ENCODE results near the gene CBFA2T2.
"Not testable (repeated sequence)": the region's sequence is repeated elsewhere in the genome, so short reads cannot be mapped to it uniquely, and the experiment has no call there.

CBFA2T2 gene

GRCh38 chr20:33693741-33694638, 204.1 kb downstream of the CBFA2T2 start:
- no peaks in the 10 kb centered on the region for H3K36me3 ChIP-seq (ENCODE audit: control insufficient read depth, insufficient read depth, low read length)
- WGBS, 2 experiments (ENCODE audit: insufficient coverage in 2 of 2), result 80 to 82% methylated on average over 8 to 14 of the region's 17 CpGs
- peaks cover 3% of the 10 kb centered on the region for H3K9me3 ChIP-seq (ENCODE audit: control insufficient read depth, low read length)
- H3K4me3 ChIP-seq (ENCODE audit: extremely low read depth, insufficient read depth, low read length, poor library complexity, severe bottlenecking), result no peak overlapping the region
- peak overlapping the region; percentile 5 for H3K27ac ChIP-seq (ENCODE audit: low read depth, low read length, severe bottlenecking)
- H3K4me1 ChIP-seq (ENCODE audit: control insufficient read depth, insufficient read depth, low read length, poor library complexity, severe bottlenecking), result peaks cover 24% of the 10 kb centered on the region

- Histone ChIP-seq H3K36me3 (ENCODE audit: control insufficient read depth, insufficient read depth, low read length) (no peaks in the 10 kb centered on the region), H3K27ac (ENCODE audit: low read depth, low read length, severe bottlenecking) (no peak overlapping the region), H3K4me3 (ENCODE audit: extremely low read depth, insufficient read depth, low read length, poor library complexity, severe bottlenecking) (no peak overlapping the region), H3K4me1 (ENCODE audit: control insufficient read depth, insufficient read depth, low read length, poor library complexity, severe bottlenecking) (peaks cover 20% of the 10 kb centered on the region), H3K9me3 (ENCODE audit: control insufficient read depth, low read length) (peaks cover 3% of the 10 kb centered on the region)
- 80 to 82% methylated on average over 6 of the region's 6 CpGs for WGBS, 2 experiments (ENCODE audit: insufficient coverage in 2 of 2)
These were observed 204.7 kb downstream of the CBFA2T2 start for GRCh38 chr20:33694639-33695012.

GRCh38 chr20:33696448-33696847, 206.6 kb downstream of the CBFA2T2 start:
- 95 to 100% methylated on average over 2 to 3 of the region's 4 CpGs for WGBS, 2 experiments (ENCODE audit: insufficient coverage in 2 of 2)
- peaks cover 3% of the 10 kb centered on the region for H3K9me3 ChIP-seq (ENCODE audit: control insufficient read depth, low read length)
- H3K4me1 ChIP-seq (ENCODE audit: control insufficient read depth, insufficient read depth, low read length, poor library complexity, severe bottlenecking), result peaks cover 16% of the 10 kb centered on the region
- no peaks in the 10 kb centered on the region for H3K36me3 ChIP-seq (ENCODE audit: control insufficient read depth, insufficient read depth, low read length)
- no peak overlapping the region for H3K27ac ChIP-seq (ENCODE audit: low read depth, low read length, severe bottlenecking)
- no peak overlapping the region for H3K4me3 ChIP-seq (ENCODE audit: extremely low read depth, insufficient read depth, low read length, poor library complexity, severe bottlenecking)

- Histone ChIP-seq H3K4me3 (ENCODE audit: extremely low read depth, insufficient read depth, low read length, poor library complexity, severe bottlenecking) (no peak overlapping the region), H3K27ac (ENCODE audit: low read depth, low read length, severe bottlenecking) (no peak overlapping the region), H3K4me1 (ENCODE audit: control insufficient read depth, insufficient read depth, low read length, poor library complexity, severe bottlenecking) (peaks cover 16% of the 10 kb centered on the region), H3K36me3 (ENCODE audit: control insufficient read depth, insufficient read depth, low read length) (no peaks in the 10 kb centered on the region), H3K9me3 (ENCODE audit: control insufficient read depth, low read length) (peaks cover 3% of the 10 kb centered on the region)
- 84 to 88% methylated on average over 7 of the region's 8 CpGs for WGBS, 2 experiments (ENCODE audit: insufficient coverage in 2 of 2)
These were observed 207.2 kb downstream of the CBFA2T2 start for GRCh38 chr20:33697129-33697528.

- not testable (repeated sequence) for H3K4me3 ChIP-seq (ENCODE audit: extremely low read depth, insufficient read depth, low read length, poor library complexity, severe bottlenecking); H3K36me3 ChIP-seq (ENCODE audit: control insufficient read depth, insufficient read depth, low read length); H3K27ac ChIP-seq (ENCODE audit: low read depth, low read length, severe bottlenecking); H3K9me3 ChIP-seq (ENCODE audit: control insufficient read depth, low read length)
- 92 to 100% methylated on average over 7 to 10 of the region's 27 CpGs for WGBS, 2 experiments (ENCODE audit: insufficient coverage in 2 of 2)
- H3K4me1 ChIP-seq (ENCODE audit: control insufficient read depth, insufficient read depth, low read length, poor library complexity, severe bottlenecking), result peaks cover 11% of the 10 kb centered on the region
These were observed 209.1 kb downstream of the CBFA2T2 start for GRCh38 chr20:33698966-33699365.
